GM04504 (cell line): ENCODE results near the gene KCNA3.

Experiments
- DNase-seq: peaks from one replicate; pipeline ENCODE4 v3.0.0-alpha.2; 2012; ENCODE audit warnings: low read depth

Gene KCNA3

DNA sequence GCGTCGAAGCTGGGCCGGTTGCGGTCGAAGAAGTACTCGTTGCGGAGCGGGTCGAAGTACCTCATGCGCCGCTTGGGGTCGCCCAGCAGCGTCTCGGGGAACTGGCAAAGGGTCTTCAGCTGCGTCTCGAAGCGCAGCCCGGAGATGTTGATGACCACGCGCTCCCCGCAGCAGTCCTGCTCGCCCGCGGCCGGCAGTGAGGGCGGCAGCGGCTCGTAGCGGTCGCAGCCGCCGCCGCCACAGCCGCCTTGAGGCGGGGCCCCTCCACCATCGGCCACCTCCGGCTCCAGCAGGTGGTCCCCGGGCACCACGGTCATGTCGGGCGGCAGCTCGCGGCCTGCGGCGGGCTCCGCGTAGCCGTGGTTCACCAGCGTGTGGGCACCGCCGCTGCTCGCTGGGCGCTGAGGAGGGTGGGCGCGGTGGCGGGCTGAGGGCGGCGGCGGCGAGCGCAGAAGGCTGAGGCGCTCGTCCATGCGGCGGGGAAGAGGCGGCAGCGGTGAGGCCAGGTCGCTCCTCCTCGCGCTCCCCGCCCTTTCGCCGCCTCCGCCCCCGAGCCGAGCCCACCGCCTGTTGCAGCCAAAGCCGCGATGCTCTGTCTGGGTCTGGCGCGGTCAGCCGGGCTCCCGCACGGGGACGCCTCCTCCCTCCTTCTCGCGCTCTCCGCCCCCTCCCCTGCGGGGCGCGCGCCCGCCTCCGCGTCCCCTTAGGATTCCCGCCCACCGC is at the start of gene KCNA3:
TSS of gene KCNA3 (minus strand) at position 604 of the 723 bp plus-strand sequence. CDS start at position 473, 131 bp downstream.
- no peak for DNase-seq

DNA sequence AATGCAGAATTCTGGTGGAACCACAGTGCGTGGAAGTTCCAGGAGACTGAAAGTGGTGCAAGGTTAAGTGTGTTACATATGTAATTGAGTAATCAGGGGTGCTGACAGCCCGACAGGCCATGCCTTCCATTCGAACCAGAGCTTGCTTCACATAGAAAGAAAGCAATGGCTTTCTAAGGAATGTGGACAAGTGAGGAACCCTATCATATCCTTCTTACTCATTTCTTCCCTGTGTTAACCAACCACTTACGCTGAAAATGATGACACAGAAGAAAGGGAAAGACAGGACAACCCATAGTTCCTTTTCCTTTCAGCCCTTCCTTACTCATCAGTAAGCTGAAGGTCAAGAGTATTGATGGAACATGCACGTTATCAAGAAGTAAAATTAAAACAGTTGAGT is 48.1 kb upstream of the KCNA3 start:
- no peak for DNase-seq

DNA sequence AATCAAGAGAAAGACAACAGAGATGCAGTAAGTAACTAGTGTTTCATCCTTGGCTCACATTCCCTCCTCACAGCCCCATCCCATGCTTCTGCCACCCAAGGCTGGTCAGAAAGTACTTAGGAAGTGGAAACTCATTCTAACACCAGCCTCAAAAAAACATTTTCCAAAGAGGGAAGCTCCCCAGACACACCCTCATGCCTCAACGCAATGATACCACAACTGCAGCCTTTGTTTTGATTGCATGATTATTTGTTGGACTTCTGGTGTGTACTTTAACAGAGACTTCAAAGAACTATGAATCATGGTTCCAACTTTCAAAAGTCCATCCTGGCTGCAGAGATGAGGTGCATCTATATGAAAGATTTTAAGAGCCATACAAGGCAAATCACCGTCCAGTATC is 45.2 kb upstream of the KCNA3 start:
- no peak for DNase-seq

DNA sequence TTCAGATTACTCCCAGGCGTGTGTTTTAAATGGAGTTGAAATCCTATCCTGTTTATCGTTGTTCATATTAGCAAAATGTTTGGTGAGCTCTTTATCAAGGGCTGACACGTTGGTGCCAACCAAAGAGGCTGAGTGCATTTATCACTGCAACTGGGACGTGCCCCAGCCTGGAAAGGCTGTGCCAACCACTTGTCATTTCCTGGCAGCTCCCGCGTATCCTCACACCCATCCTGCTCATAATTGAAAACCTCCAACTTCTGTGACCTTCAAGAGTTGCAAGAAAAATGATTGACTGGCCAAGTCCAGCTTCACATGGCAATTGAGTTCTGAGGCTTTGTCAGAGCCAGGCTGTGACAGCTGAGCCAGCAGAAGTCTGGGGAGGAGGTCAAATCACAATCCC is 43.7 kb upstream of the KCNA3 start:
- no peak for DNase-seq

DNA sequence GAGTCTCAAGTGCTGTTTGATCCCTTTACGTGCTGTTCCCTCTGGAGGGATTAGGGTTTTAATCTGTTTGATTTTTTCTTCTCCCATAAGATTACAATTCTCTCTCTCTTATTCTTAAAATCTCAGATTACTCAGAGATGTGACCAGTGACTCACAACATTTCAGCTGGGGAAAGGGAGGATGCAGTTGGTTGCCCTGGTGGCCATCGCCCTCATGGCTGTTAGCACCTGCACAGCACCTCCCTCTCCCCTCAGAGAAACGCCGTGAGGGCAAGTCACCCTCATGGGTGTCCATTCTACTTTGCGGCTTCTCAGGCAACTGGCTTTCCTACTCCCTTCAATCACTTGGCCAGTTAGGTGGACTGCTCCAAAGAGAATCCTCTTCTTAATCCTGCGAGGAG is 42.4 kb upstream of the KCNA3 start:
- no peak for DNase-seq

DNA sequence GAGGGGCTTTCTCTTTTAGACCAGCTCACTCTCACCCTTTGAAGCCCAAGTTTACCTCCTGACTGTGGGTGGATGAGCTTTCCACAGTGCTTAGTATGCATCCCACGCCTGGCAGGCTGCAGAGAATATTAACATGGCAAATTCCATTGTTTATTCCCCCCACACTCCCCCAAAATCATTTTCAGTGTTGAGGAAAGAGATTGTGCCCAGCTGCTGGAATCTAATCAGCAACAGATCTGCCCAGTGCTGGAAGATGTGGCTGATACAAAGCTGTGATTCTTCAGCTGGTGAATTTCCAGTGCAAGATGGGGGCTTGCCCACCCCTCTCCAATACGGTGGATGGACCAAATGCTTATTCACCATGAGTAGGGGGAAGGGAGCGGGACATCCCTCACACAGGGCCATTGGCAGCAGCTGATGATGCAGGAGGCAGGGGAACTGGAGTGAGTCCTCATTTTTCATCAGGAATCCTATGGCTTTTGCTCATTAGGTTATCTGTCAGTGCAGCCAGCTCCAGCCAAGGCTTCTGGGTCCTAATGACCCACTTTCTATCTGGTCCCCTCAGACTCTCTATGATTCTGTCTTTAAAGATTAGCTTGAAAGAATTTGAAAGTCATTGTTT is 39.7 kb upstream of the KCNA3 start:
- no peak for DNase-seq

DNA sequence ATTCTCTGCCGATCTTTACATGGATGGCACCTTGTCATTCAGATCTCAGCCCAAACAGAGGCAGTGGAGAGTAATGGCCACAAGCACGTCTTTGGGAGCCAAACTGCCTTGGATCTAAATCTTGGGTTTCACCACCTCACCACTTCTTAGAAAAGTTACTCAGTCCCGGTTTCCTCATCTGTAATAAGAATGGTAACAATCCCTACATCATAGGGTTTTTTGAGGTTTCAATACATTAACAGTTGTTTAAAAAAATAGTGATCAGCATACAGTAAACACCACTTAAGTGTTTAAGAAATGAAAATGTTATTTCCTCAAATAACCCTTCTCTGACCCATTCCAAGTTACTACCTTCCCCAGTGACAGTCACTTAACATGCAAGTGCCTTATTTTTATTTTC is 38.5 kb upstream of the KCNA3 start:
- DNase-seq: no peak

DNA sequence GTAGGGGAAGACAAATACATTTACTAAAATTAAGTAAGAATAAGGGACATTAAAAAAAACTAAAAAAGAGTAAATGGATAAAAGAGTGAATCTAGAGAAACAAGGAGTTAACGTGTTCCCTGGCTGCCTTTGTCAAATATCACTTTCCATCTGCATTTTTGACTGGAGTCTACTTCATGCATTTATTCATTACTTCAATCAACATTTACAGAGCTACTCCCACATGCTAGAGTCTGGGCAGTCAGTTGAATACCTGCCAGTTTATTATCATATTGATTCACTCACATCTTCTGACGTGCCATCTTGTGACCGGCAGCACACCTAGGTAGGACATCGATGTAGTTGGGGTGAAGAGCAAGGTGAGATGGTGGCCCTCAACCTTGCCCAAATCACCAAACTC is 35.6 kb upstream of the KCNA3 start:
- no peak for DNase-seq

DNA sequence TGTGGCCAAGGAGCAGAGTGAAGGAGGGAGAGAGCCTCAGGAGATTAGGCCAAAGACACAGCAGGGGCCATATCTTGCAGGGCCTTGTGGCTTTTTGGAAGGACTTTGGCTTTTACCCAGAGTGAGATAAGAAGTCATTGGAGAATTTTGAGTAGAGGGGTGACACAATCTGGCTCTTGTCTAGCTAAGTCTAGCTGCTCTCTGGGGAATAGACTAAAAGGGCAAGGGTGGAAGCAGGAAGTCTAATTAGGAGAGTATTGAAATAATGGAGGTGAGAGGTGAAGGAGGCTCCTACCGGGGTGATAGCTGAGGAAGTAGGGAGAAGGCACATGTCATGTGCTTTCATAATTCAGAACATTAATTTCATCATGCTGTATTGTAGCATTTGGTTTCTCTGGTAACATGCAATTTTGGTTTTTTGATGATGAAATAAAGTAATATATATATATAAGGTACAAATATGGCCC is 34.3 kb upstream of the KCNA3 start:
- no peak for DNase-seq

DNA sequence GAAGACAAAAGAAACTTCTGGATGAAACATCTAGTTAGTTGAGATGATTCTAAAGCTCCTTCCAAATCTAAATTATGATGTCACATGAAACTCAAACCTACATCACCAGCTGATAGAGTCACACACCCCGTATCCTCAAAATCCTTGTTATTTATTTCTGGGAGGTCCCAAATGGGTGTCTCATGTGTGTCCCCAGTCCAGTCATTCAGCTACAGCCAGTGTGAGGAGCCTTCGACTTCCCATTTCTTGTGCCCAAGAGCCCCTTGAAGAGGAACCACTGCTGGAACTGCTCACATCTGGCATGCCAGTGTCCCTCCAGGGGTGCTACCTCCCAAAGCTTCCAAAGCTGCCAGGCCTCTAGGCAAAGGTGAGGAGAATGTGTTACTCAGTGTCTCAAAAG is 32.5 kb upstream of the KCNA3 start:
- DNase-seq: no peak

DNA sequence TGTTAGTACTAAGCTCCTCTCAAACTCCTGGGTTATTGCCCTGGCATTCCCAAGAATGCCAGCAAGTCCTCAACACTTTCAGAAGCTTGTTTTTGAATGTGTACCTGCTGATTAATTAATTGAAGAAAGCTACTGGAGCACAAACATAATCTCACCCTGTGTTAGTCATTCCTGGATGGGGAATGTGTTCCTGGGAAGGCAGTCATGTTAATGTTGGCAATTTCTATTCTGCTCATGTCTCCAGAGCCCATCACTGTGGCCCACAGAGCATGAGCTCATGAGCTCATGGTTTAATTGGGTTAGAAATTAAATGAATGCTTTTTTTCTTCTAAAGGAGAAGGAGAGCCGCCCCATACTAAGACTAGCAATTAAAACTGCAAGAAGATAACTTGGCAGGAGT is 31.9 kb upstream of the KCNA3 start:
- no peak for DNase-seq

DNA sequence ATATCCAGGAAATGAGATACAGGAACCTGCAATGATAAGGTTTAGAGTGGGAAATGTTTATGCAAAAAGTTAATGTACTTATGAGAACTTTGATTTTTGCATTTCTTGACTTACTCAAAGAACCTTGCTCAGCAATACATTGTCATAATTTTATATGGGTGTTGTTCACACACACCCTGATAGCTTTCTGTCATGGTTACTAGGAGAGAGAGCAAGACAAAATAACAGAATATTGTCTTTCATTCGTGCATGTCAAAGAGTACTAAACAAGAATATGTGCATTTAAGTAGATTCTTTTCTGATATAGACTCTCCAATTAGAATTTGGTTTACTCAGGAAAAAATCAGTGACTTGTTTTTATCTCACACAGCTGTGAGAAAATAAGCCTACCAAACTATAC is 27.5 kb upstream of the KCNA3 start:
- DNase-seq: no peak

DNA sequence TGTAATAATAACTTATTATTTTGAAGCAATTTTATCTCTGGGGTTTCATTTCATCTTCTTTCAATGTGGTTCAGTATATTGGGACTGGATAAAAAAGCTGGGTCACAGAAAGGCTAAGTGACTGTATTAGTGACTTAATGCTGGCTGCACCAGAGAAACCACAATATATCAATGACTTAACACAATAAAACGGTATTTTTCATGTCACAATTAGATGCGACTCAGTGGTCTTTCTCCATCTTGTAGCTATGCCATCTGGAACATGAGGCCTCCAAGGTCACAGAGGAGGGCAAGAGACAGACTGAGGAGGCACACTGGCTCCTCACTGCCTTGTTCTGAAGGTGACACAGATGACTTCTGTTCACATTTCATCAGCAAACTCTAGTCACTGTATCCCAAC is 26.0 kb upstream of the KCNA3 start:
- DNase-seq: no peak

DNA sequence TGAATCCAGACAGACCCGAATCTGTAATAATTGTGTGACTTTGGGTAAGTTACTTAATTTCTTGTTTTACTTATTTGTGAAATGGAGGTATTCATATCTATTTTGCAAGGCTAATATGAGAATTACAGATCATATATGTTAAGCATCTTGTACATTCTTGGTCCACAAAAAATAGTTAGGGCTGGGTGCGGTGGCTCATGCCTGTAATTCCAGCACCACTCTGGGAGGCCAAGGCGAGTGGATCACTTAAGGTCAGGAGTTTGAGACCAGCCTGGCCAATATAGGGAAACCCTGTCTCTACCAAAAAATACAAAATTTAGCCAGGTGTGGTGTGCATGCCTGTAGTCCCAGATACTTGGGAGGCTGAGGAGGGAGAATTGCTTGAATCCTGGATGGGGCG is 22.9 kb upstream of the KCNA3 start:
- DNase-seq: no peak

DNA sequence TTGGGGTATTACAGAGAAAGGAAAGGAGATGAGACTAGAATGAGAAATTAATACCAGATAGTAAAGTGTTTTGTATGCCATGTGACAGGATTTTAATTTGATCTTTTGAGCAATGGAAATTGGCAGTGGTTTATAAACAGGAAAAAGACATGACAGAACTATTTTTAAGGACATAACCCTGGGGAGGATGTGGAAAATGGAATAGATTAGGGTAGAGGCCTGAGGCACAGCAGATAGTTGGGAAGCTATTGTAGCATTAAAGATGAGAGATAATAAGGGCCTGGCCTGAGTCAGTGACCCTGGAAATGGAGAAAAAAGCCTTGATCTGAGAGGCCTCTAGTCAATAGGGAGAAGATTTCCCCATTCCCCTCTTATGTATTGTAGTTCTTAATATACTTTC is 22.1 kb upstream of the KCNA3 start:
- no peak for DNase-seq

DNA sequence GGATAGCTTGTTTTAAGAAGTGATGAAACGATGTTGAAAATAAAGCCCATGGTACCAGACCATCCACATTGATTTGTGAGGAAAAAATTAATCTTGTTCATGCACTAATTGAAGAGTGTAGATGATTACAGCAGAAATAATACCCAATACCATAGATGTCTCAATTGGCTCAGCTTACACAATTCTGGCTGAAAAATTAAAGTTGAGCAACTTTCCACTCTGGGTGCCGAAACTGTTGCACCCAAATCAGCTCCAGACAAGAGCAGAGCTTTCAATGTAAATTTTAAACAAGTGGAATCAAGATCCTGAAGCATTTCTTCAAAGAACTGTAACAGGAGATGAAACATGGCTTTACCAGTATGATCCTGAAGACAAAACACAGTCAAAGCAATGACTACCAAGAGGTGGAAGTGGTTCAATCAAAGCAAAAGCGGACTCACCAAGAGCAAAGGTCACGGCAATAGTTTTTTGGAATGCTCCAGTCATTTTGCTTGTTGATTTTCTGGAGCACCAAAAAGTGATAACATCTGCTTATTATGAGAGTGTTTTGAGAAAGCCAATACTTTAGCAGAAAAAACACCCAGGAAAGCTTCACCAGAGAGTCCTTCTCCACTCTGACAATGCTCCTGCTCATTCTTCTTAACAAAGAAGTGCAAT is 16.1 kb upstream of the KCNA3 start:
- DNase-seq: no peak

DNA sequence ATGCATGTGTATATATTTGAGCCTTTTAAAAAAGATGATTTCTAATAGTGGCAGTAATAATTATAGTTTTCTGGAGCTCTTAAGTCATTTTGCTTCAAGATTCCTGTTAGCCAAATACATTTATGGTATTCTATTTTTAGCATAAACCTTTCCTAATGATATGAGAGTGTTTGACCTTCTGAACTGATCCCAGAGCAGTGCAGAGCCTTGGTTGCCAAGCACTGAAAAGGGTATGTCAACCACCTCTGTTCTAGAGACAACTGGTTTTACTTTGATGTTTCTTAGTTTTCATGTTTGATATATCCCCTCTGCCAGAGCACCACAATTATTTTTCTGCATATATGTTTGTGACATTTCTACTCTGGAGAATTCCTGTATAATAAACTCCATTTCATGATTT is 15.1 kb upstream of the KCNA3 start:
- no peak for DNase-seq

DNA sequence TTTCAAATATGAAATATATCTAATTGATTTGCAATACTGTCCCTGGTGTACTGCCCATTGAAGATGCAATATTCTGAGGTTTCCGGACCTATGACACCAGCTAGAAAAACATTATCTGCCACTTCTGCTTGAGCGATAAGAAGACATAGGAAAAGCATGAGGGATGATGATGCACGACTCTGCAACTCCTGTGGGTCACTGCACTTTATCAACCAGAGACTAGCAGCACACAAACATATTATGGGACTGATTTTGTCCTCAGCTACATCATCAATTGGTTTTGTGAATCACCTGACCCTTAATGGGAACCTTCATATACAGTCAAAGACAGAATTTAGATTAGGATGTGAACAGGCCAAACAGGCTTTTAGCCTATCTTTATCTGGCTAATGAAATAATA is 13.8 kb upstream of the KCNA3 start:
- DNase-seq: no peak

DNA sequence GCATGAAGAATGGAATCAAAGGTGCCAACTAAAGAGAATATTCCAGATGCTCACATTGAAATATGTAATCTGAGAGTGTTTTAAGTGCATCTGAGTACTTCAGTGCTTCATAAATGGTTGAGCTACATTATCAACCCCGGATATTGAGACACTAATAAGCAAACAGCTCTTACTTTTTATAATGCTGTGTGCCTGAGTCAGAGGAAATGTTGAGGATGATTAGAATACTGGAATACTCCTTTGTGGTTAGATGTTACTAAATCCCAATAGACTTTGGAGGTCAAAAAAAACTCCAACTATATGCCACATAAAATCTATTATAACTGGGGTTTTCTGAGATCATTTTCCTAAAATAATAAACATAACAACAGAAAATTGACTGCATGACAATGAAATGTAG is 12.5 kb upstream of the KCNA3 start:
- DNase-seq: no peak

DNA sequence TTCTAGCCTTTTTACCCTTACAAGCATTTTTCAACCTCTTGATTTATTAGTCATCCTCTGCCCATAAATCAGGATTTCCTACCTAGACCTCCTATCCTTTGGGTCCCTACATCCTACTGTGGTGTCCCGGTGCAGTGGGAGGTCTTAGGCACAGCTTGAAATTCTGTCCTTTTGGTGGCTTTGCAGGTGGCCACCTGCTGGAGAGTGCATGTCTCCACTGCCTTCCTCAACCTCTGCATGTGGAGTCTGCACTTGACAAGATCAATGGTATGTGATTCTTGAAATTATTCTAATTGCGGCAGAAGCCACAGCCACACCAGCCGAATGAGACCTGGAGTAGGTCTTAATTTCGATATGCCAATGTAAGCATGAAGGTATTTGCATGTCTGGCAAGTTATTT is 11.4 kb upstream of the KCNA3 start:
- DNase-seq: no peak

DNA sequence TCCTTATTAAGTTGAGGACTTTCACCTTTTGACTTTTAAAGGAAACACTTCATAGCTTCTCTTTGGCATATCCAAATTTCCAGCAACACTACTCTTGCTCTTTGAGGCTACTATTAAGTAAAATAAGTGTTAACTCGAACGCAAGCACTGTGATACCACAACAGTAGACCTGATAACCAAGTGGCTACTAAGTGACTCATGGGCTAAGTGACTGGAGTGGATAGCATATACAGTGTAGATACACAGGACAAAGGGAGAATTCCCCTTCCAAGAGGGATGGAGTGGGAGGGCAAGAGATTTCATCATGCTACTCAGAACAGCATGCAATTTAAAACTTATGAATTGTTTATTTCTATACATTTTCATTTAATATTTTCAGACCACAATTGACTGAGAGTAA is 9.8 kb upstream of the KCNA3 start:
- no peak for DNase-seq

DNA sequence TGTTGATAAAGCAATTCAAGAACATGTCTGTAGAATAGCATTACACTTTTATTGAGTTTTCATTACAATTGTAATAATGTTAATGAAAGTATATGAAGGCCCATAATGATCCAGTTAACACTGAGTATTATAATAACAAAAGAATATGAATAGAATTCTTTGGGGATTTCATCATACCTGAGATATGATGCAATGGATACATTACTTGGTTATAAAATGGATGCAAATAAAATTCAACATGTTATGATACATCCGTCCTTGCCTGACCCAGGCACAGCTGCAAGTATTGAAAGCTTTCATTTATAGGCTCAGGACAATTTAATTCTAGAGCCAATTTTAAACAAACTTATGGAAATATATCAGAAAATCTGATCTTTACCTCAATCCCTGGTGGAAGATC is 8.2 kb upstream of the KCNA3 start:
- no peak for DNase-seq

DNA sequence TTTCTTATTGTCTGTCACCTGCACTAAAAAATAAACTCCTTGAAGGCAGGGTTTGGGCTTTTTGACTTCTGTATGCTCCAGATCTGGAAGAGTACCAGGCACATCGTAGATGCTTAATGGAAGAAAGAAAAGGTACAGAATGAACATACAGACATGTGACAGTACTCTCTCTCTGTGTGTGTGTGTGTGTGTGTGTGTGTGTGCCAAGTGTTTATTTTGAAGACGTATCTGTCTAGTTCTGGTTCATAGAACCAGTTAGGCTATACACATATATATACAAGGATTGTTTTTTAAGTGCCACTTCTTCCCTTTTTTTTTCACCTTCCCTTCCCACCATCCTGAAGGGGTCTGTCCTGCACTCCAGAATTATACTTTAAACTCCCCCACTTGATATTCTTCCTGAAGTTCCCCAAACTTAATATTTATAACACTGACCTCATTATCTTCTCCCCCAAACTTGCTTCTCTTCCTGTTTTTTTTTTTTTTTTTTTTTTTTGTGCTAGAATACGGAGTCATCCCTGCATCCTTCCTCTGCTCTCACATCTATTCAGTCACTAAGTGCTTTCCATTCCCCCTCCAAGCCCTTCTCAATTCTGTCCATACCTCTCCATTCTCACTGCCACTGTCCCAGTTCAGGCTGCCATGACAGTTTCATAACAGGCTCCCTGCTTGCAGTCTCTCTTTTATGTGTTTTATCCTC is 5.4 kb upstream of the KCNA3 start:
- DNase-seq: no peak
